ENCODE data around the gene TRANK1.

DNA sequence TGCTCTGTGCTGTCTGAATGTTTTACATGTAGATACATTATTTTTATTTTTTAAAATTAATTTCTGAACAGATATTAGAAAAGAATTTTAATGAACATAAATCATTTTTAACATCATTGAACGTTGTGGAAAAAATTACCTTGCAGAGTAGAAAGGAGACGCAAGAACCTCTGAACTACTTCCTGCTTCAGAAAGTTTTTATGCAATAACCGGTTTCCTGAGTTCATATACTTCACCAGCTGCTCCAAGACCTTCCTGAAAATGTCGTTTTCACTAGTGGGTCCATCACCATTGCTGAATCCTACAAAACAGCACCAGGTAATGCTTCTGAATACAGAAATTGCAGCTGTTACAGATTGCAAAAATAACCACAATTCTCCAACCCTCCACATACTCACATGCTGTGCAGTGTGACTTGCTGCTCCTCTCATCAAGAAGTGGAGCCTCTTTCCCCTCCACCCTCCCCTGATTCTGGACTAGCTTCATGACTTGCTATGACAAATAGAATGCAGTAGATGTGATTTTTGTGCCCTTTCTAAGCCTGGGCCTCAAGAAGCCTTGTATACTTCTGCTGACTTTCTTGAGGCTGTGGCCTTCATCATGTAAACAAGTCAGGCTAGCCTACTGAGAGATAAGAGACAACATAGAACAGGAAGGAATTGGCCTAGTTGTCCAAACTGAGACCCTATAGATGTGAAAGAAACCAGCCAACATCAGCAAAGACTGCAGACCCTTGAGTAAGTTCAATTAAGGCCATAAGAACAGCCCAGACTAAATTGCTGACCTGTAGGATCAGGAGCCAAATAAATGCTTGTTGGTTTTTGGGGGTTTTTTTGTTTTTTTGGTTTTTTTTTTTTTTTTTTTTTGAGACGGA, 80.4 kb downstream of the TRANK1 start:
- TF ChIP-seq EZH2 (IDR thresholded peaks at IDR 0.05; ENCODE audit: borderline replicate concordance, insufficient read depth, low read length, poor library complexity, severe bottlenecking) (no peak), POLR2AphosphoS5 (IDR thresholded peaks at IDR 0.05) (no peak), TAF1 (IDR thresholded peaks at IDR 0.05; ENCODE audit: low read depth) (no peak), EP300 (conservative IDR thresholded peaks at IDR 0.05; ENCODE audit: poor library complexity, severe bottlenecking) (no peak)
- TF ChIP-seq, protein P1, sequence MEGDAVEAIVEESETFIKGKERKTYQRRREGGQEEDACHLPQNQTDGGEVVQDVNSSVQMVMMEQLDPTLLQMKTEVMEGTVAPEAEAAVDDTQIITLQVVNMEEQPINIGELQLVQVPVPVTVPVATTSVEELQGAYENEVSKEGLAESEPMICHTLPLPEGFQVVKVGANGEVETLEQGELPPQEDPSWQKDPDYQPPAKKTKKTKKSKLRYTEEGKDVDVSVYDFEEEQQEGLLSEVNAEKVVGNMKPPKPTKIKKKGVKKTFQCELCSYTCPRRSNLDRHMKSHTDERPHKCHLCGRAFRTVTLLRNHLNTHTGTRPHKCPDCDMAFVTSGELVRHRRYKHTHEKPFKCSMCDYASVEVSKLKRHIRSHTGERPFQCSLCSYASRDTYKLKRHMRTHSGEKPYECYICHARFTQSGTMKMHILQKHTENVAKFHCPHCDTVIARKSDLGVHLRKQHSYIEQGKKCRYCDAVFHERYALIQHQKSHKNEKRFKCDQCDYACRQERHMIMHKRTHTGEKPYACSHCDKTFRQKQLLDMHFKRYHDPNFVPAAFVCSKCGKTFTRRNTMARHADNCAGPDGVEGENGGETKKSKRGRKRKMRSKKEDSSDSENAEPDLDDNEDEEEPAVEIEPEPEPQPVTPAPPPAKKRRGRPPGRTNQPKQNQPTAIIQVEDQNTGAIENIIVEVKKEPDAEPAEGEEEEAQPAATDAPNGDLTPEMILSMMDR (IDR thresholded peaks at IDR 0.05; ENCODE audit: poor library complexity, severe bottlenecking) = no peak
